OCI-M2 (cell line): Measurements from ENCODE around the gene SLC25A28.
A peak's percentile ranks its signal among the peaks of the same experiment; 100 is the strongest.

Experiments
- DNase-seq: peaks from one replicate; lab custom pipeline; 2025; ENCODE audit not compliant: unreplicated experiment; lab: John Stamatoyannopoulos, UW

Gene SLC25A28, protein sequence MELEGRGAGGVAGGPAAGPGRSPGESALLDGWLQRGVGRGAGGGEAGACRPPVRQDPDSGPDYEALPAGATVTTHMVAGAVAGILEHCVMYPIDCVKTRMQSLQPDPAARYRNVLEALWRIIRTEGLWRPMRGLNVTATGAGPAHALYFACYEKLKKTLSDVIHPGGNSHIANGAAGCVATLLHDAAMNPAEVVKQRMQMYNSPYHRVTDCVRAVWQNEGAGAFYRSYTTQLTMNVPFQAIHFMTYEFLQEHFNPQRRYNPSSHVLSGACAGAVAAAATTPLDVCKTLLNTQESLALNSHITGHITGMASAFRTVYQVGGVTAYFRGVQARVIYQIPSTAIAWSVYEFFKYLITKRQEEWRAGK

GRCh38 chr10:99619851-99620710 lies at the start of gene SLC25A28:
Gene SLC25A28 (minus strand): TSS chr10:99620439. CDS start chr10:99620335, 104 bp downstream.
- DNase-seq = peak; percentile 95

DNA sequence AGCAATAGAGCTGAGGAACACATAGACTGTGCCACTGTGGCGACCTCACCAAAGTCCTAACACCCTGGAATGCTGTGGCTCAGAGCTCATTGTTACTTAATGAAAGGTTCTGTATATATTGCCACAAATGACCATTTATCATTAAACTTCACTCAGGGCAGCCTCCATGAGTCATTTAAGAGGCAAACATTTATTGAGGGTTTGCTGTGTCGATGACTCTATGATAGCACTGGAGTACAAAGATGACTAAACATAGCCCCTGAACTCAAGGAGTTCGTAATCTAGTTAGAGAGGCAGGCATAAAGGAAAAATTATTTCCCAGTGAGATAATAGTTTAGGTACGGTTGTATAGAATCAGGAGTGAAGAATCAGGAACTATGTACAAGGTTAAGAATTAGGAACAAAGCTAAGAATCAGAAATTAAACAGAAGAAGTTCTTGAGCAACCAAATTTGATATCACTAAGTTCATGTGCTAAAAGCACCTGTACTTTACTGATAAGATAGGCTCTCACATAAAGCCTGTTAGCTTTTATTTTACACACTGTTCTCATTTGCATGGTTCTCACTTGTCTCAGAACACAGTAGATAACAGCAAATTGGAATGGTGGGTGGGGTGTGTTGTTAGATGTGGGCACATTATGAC lies 47.0 kb upstream of the SLC25A28 start:
- DNase-seq = no peak

GRCh38 chr10:99665304-99665703 lies 45.1 kb upstream of the SLC25A28 start:
- no peak for DNase-seq

- no peak for DNase-seq
Observed at GRCh38 chr10:99661377-99661763, 41.1 kb upstream of the SLC25A28 start.

GRCh38 chr10:99660662-99661376 lies 40.6 kb upstream of the SLC25A28 start:
- DNase-seq = no peak

DNA sequence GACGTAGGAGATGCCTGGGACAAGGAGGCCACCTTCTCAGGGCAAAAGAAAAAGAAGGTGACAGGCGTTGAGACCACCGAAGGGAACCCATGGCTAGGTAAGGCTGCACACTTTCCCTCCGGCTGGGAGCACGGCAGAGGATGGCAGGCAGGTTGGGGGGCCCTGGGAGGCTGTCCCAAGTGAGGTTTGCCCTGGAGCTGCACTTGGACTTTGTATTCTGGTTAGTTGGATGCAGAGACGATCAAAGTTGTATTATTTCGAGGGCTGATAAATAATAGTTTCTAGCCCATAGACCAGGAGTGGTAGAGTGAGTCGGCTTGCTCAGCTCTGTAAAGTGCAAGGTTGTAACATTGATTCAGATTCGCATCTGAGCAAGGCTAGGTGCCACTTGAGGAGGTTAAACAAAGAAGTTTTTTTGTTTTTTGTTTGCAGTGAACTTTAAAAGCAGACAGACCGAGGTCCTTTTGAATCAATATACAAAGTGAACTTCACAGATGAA lies 39.7 kb upstream of the SLC25A28 start:
- no peak for DNase-seq

DNA sequence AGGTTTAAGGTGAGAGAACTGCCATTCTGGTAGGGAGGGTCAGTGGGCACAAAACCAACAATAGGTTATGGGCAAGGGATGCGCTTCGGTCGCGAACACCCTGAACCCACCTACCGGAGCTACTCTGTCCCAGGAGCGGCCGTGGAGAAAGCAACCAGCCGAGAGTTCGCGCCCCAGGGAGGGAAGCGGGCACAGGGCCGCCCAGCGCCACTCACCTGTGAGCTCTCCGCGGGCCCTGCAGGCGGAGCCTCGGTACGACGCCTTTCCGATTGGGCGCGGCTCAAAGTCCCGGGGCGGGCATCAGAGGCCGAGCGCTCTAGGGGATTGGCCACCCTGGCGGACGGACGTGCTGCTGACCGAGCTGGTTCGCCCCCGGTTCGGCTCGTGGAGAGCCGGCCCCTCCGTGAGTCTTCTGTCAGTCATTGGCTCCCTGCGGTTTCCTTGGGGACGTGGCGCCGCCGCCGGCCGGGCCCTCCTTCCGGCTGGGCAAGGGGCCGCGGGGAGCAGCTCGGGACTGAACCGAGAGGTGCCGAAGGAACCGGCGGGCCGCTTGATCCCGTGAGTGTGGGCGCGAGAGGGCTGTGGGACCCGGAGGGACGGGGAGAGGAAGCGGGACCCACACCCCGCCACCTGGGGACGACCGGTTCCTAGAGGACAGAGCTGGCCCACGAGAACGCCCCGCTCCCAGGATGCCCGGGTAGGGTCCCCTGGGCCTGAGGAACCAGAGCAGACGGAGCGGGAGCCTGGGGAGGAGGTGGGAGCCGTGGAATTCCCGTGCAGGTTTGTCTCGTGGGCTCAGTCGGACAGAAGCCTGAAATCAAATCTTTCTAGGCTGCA lies 39.0 kb upstream of the SLC25A28 start, which contains the start of gene ENTPD7:
ENTPD7 (plus strand) TSS at position 479 of the 837 bp plus-strand sequence. CDS start 448 bp downstream, outside the sequence.
- peak; percentile 34 for DNase-seq

DNA sequence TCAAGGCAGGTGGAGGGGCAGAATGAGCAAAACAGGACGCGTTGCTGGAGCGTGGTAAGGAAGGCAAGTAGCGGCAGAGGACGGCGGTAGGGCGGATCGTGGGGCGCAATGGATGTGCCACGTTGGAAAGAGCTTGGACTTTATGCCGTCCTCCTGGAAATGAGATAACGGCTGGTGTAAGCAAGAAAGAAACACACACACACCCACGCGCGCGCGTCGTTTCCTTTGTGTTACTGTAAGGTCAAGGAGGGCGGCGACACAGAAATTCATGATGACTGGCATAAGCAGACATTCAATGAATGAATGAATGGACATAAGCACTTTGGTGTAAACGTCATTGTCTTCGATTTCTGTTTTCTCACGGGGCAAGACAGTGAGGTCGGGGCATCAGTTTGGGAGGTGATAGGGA lies 38.4 kb upstream of the SLC25A28 start:
- DNase-seq = no peak

DNA sequence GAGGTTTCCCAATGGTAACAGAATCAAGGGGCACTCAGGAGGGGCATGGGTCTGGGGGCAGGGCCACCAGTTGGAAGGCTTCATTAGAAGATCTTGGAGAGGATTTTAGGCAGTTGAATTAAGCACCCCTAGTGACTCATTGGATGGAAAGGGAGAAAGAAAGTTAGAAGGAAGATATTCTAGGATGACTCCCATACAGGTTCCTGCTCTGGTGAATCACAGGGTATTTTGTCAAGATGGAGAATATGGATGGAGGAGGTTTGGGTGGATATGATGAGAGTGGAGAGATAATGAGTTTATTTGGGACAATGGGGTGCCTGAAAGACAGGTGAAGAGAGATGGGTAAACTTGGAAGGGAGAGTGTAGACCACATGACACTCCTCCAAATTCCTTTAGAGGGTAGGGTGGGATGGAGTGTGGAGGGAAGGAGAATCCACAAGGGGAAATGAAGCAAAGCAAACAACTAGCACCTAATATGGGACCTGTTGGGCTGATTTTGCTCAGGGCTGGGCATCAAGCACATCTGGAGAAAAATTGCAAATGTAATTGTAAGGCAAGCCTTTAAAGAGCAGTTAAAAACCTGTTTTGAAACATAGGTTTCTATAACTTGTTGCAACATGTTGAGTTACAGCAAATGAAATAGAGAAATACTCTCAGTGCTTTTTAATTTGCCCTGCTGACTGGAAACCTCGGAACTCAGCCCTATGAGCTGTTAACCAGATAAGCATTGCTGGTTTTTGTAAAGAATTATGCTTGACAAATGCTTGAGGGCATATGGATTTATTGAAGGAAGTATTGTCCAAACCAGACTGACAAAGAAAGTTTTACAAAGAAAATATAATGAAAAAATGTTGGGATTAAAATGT lies 36.2 kb upstream of the SLC25A28 start:
- DNase-seq = no peak

DNA sequence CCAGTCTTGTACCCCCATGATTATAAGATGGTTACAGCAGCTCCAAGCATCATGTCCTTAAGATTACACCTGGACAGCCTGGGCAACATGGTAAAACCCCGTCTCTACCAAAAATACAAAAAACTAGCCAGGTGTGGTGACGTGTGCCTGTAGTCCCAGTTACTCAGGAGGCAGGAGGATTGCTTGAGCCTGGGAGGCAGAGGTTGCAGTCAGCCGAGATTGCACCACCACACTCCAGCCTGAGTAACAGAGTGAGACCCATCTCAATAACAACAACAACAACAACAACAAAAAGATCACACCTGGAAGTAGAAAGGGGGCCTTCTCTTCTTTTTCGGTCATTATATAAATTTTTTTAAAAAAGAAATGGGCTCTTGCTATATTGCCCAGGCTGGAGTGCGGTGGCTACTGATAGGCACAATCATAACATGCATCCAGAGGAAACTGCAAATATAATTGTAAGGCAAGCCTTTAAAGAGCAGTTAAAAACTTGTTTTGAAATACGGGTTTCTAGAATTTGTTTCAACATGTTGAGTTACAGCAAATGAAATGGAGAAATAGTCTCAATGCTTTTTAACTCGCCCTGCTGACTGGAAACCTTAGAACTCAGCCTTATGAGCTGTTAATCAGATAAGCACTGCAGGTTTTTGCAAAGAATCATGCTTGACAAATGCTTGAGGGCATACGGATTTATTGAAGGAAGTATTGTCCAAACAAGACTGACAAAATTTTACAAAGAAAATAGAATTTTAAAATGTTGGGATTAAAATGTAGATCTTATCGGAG lies 34.3 kb upstream of the SLC25A28 start:
- no peak for DNase-seq

- DNase-seq = no peak
Observed at GRCh38 chr10:99652800-99653390, 32.7 kb upstream of the SLC25A28 start.

DNA sequence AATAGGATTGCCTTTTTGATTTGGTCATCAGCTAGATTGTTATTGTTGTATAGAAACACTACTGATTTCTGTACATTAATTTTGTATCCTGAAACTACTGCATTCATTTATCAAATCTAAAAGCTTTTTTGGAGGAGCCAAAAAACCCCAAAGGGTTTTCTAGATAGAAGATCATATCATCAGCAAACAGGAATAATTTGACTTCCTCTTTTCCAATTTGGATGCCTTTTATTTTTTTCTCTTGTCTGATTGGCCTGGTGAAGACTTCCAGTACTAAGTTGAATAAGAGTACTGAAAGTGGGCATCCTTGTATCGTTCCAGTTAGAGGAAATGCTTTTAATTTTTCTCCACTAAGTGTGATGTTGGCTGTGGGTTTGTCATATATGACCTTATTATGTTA lies 28.5 kb upstream of the SLC25A28 start:
- no peak for DNase-seq

DNA sequence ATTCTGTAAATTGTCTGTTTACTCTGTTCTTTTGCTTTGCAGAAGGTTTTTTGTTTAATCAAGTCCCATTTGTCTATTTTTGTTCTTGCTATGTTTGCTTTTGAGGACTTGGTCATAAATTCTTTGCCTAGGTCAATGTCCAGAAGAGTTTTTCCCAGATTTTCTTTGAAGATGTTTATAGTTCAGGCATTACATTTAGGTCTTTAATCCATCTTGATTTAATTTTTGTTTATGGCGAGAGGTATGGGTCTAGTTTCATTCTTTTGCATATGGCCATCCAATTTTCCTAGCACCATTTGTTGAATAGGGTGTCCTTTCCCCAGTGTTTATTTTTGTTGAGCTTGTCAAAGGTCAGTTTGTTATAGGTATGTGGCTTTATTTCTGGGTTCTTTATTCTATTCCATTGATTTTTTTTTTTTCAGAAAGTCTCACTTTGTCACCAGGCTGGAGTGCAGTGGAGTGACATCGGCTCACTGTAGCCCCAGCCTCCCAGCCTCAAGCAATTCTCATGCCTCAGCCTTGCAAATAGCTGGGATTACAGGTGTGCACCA lies 27.4 kb upstream of the SLC25A28 start:
- DNase-seq = no peak

DNA sequence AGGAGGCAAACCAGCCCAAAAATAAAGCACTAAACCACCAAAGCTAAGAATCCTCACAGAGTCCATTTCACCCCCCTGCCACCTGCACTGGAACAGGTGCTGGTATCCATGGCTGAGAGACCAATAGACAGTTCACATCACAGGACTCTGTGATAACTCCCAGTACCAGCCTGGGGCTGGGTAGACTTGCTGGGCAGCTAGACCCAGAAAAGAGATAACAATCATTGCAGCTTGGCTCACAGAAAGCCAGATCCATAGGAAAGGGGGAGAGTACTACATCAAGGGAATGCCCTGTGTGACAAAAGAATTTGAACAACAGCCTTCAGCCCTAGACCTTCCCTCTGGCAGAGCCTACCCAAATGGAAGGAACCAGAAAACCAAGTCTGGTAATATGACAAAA lies 13.6 kb upstream of the SLC25A28 start:
- no peak for DNase-seq

- no peak for DNase-seq
Observed at GRCh38 chr10:99631496-99631895, 11.3 kb upstream of the SLC25A28 start.

- DNase-seq = no peak
Observed at GRCh38 chr10:99630991-99631390, 10.8 kb upstream of the SLC25A28 start.

DNA sequence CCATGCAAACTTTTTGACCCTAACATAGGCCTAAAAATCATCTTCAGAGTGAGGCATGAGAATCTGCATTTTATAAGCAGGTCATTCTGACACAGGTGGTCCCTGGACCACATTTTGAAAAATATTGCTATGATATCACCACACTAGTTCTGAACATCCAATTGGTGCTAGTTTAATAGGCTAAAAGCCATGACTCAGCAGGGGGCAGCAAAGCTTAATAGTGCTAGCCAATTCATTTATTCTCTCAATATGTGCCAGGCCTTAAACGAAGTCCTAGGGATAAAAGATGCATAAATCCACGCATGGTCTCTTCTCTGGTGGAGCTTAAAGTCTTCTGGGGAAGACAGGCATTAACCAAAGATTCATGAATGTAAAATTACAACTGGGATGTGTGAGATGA lies 10.2 kb upstream of the SLC25A28 start:
- DNase-seq = peak; percentile 28

GRCh38 chr10:99629625-99629978 lies 9.4 kb upstream of the SLC25A28 start:
- DNase-seq = no peak
